HEK293 (cell line): ENCODE measurements around the gene TPD52L2.

Source experiments
- CTCF ChIP-seq: fragments of 450-650 bp; formaldehyde crosslinking; IDR thresholded peaks from 2 replicates; pipeline ENCODE4 v1.5.1; 2016; ENCODE audit warnings: missing biosample characterization, missing genetic modification characterization
- HOXC10 ChIP-seq: sonication (generic); formaldehyde crosslinking; IDR thresholded peaks from 2 replicates; pipeline ENCODE4 v1.8.1; 2023; ENCODE audit warnings: mild to moderate bottlenecking, missing genetic modification reagents
- INSM2 ChIP-seq: fragments of 450-650 bp; formaldehyde crosslinking; IDR thresholded peaks from 2 replicates; pipeline ENCODE4 v1.5.1; 2016; ENCODE audit warnings: missing biosample characterization, missing genetic modification characterization
- REPIN1 ChIP-seq: fragments of 450-650 bp; formaldehyde crosslinking; IDR thresholded peaks from 2 replicates; pipeline ENCODE4 v1.5.1; 2017; ENCODE audit warnings: missing biosample characterization, missing genetic modification characterization, low read depth
- SETDB1 ChIP-seq: IDR thresholded peaks from one replicate; pipeline ENCODE4 v1.6.1; 2017; ENCODE audit warnings: mild to moderate bottlenecking, low read length, moderate library complexity, mixed read lengths; ENCODE audit not compliant: insufficient read length
- ZBTB8A ChIP-seq: fragments of 450-650 bp; formaldehyde crosslinking; IDR thresholded peaks from 2 replicates; pipeline ENCODE4 v1.5.1; 2016; ENCODE audit warnings: missing biosample characterization, missing genetic modification characterization
- ZIC2 ChIP-seq: fragments of 450-650 bp; formaldehyde crosslinking; IDR thresholded peaks from 2 replicates; pipeline ENCODE4 v1.5.1; 2016; ENCODE audit warnings: missing biosample characterization, missing genetic modification characterization
- ZNF157 ChIP-seq: fragments of 450-650 bp; formaldehyde crosslinking; IDR thresholded peaks from 2 replicates; pipeline ENCODE4 v1.5.1; 2016; ENCODE audit warnings: missing biosample characterization, missing genetic modification characterization
- ZNF549 ChIP-seq: fragments of 450-650 bp; IDR thresholded peaks from 2 replicates; pipeline ENCODE4 v1.5.1; 2018; ENCODE audit warnings: missing biosample characterization, missing genetic modification characterization, mild to moderate bottlenecking, inconsistent platforms, moderate library complexity
- ZXDB ChIP-seq: fragments of 450-650 bp; formaldehyde crosslinking; IDR thresholded peaks from 2 replicates; pipeline ENCODE4 v1.5.1; 2016; ENCODE audit warnings: missing biosample characterization, missing genetic modification characterization
- TF ChIP-seq, protein P1 (sequence below): fragments of 450-650 bp; formaldehyde crosslinking; IDR thresholded peaks from 2 replicates; pipeline ENCODE4 v1.5.1; 2016; ENCODE audit warnings: missing biosample characterization, missing genetic modification characterization

DNA sequence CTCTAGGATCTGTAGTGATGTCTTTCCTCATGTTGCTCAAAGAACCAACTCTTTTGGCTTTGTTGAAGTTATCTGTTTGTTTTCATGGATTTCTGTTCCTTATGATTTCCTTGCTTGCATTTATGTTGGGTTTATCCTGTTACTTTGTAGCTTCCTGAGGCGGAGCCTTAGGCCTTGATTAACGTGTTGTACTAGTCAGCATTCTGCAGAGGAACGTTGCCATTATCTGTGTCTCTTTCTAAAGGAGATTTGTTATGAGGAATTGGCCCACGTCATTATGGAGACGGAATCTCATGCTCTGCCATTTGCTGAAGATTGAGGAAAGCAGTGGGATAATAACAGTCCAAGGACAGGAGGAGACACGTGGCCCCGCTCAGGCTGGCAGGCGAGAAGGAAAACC, 61.2 kb downstream of the TPD52L2 start:
- TF ChIP-seq ZNF549 (tag by site-specific recombination) = no peak
- TF ChIP-seq CTCF (tag by site-specific recombination) = no peak
- no peak for TF ChIP-seq ZIC2 (tag by site-specific recombination)
- TF ChIP-seq, protein P1, sequence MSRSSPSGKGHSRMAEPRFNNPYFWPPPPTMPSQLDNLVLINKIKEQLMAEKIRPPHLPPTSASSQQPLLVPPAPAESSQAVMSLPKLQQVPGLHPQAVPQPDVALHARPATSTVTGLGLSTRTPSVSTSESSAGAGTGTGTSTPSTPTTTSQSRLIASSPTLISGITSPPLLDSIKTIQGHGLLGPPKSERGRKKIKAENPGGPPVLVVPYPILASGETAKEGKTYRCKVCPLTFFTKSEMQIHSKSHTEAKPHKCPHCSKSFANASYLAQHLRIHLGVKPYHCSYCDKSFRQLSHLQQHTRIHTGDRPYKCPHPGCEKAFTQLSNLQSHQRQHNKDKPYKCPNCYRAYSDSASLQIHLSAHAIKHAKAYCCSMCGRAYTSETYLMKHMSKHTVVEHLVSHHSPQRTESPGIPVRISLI = no peak
- no peak for TF ChIP-seq SETDB1
- TF ChIP-seq INSM2 (tag by site-specific recombination) = no peak
- TF ChIP-seq REPIN1 (tag by site-specific recombination) = no peak
- TF ChIP-seq ZNF157 (tag by site-specific recombination) = no peak
- no peak for TF ChIP-seq HOXC10 (CRISPR knock-in tag)
- TF ChIP-seq ZBTB8A = no peak
- TF ChIP-seq ZXDB (tag by site-specific recombination) = no peak
